Adipocyte (in vitro differentiated cells): ENCODE data around the gene CCDC177.

Source experiments
- DNase-seq: peaks from one replicate; pipeline ENCODE4 v3.0.0-alpha.2; 2015; ENCODE audit warnings: low read depth
- H3K27me3 ChIP-seq: replicated peaks from 2 replicates; pipeline ENCODE4 v1.7.0; 2013; ENCODE audit warnings: mild to moderate bottlenecking, low read length, moderate library complexity; ENCODE audit not compliant: control insufficient read depth, insufficient read depth
- H3K36me3 ChIP-seq: 2 replicates; pipeline ENCODE4 v1.7.0; 2013; ENCODE audit warnings: low read length, mild to moderate bottlenecking, moderate library complexity; ENCODE audit not compliant: control insufficient read depth, insufficient read depth, severe bottlenecking
- H3K4me1 ChIP-seq: 2 replicates; pipeline ENCODE4 v1.7.0; 2013; ENCODE audit warnings: mild to moderate bottlenecking, low read length, moderate library complexity; ENCODE audit not compliant: control insufficient read depth, insufficient read depth
- H3K4me3 ChIP-seq: 2 replicates; pipeline ENCODE4 v1.7.0; 2013; ENCODE audit warnings: mild to moderate bottlenecking, low read length, moderate library complexity
- H3K9ac ChIP-seq: 2 replicates; pipeline ENCODE4 v1.7.0; 2013; ENCODE audit warnings: mild to moderate bottlenecking, low read length, moderate library complexity
- H3K9me3 ChIP-seq: 2 replicates; pipeline ENCODE4 v1.7.0; 2013; ENCODE audit warnings: mild to moderate bottlenecking, low read length, moderate library complexity; ENCODE audit not compliant: control insufficient read depth

CCDC177 gene

DNA sequence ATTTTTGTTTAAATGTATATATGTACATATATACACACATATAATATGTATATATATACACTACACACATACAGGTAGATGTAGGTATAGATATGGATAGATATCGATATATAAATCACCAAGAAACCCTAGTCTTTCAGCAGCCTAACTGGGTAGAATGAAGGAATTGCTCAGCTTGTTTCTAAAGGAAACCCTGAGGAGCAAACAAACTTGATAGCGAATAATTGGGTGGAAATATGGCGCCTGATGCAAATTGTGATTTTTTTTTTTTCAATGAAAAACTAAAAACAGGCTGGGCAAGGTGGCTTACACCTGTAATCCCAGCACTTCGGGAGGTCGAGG, 254 bp upstream of the CCDC177 start:
- no peak for DNase-seq
- no peak overlapping the region for H3K4me3 ChIP-seq
- H3K4me1 ChIP-seq, result peaks cover 7% of the 10 kb centered on the region
- H3K36me3 ChIP-seq, result no peaks in the 10 kb centered on the region
- H3K27me3 ChIP-seq, result peaks cover 45% of the 10 kb centered on the region
- H3K9ac ChIP-seq, result no peak overlapping the region
- H3K9me3 ChIP-seq, result no peaks in the 10 kb centered on the region

DNA sequence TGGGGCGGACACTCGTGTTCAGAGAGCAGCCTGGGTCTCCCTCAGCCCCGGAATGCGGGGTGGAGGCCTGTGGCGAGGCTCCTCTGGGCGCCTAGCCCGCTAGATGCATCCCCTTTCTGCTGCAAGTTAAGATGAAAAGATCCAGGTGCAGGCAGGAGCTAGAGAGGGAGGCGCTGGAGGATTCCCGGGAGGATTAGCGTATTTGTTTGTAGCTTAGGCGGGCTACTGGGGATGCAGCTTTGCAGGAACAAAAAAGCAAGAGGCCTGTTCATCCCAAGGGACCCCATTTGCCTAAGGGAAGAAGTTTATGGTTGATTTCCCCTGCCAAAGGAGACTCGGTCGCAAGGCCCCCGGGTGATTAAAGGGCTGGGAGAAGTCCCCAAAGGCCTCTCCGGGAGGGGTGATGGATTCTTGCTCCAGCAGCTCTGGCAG, 824 bp downstream of the CCDC177 start:
- Histone ChIP-seq H3K9me3 (no peaks in the 10 kb centered on the region), H3K27me3 (peaks cover 55% of the 10 kb centered on the region), H3K9ac (no peak overlapping the region), H3K4me3 (no peak overlapping the region), H3K4me1 (no peaks in the 10 kb centered on the region), H3K36me3 (no peaks in the 10 kb centered on the region)
- DNase-seq, result no peak

DNA sequence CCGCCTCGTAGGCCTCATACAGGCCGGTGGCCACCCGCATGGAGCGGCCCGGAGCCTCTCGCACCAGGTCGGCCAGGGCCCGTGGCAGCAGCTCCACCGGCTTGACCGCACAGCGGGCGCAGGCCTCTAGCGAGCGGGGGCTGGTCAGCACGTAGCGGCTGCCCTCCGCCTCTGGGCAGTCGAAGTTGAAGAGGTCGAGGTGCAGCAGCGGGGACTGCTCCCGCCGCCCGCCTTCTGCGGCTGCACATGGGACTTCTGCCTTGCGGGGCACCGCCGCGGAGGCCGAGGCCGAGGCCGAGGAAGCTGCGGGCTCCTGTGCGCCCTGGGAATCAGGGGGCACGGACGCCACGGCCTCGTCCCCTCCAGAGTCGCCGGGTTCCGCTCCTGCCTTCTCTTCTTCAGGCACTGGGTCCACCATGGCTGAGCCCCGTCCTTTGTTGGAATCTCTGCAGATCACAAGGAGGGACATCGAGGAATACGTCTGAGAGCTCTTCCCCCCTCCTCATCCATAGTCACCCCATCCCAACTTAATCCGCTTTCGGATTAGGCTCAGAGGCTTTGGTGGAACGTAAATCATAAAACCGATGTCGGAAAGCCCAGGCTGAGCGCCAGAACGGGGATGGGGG, 1.4 kb downstream of the CCDC177 start:
- no peaks in the 10 kb centered on the region for H3K4me1 ChIP-seq
- H3K4me3 ChIP-seq, result no peak overlapping the region
- DNase-seq, result no peak
- peaks cover 61% of the 10 kb centered on the region for H3K27me3 ChIP-seq
- no peak overlapping the region for H3K9ac ChIP-seq
- no peaks in the 10 kb centered on the region for H3K36me3 ChIP-seq
- H3K9me3 ChIP-seq, result no peaks in the 10 kb centered on the region

- Histone ChIP-seq H3K9ac (no peak overlapping the region), H3K36me3 (no peaks in the 10 kb centered on the region), H3K4me3 (no peak overlapping the region), H3K4me1 (no peaks in the 10 kb centered on the region), H3K27me3 (peaks cover 66% of the 10 kb centered on the region), H3K9me3 (no peaks in the 10 kb centered on the region)
- DNase-seq, result no peak
Measured at GRCh38 chr14:69572841-69573135, 1.9 kb downstream of the CCDC177 start.

DNA sequence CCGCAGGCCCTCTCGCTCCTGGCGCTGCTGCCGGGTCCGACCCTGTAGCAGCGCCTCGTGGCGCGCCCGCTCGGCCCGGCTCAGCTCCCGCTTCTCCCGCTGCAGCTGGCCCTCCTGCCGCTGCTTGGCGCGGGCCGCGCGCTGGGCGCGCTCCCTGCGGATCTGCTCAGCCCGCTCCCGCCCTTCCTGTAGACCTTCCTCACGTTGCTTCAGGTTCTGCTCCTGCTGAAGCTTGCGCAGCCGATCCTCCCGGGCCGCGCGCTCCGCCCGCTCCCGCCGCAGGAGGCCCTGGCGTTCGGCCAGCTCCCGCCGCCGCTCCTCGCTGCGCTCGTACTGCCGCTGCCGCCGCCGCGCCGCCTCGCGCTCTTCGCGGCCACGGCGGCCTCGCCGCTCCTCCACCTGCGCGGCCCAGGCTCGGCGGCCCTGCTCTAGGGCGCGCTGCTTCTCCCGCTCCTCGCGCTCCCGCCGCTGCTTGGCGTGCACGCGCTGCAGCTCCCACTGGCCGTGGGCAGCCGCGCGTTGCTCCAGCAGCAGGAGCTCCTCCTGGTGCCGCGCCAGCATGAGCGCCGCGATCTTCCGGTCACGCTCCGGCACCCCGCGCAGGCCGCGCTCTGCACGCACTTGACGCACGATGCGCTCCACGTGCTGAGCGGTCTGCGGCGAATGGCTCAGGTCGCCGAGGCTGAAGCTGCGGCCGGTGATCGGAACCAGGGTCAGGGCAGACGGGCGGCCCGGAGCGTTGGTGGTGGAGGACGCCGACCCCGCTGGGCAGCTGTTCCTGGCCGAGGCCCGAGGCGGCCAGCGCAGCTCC, 2.4 kb downstream of the CCDC177 start:
- H3K27me3 ChIP-seq, result peaks cover 71% of the 10 kb centered on the region
- H3K36me3 ChIP-seq, result no peaks in the 10 kb centered on the region
- no peaks in the 10 kb centered on the region for H3K9me3 ChIP-seq
- DNase-seq, result no peak
- no peaks in the 10 kb centered on the region for H3K4me1 ChIP-seq
- no peak overlapping the region for H3K9ac ChIP-seq
- peak overlapping the region; percentile 66 for H3K4me3 ChIP-seq

DNA sequence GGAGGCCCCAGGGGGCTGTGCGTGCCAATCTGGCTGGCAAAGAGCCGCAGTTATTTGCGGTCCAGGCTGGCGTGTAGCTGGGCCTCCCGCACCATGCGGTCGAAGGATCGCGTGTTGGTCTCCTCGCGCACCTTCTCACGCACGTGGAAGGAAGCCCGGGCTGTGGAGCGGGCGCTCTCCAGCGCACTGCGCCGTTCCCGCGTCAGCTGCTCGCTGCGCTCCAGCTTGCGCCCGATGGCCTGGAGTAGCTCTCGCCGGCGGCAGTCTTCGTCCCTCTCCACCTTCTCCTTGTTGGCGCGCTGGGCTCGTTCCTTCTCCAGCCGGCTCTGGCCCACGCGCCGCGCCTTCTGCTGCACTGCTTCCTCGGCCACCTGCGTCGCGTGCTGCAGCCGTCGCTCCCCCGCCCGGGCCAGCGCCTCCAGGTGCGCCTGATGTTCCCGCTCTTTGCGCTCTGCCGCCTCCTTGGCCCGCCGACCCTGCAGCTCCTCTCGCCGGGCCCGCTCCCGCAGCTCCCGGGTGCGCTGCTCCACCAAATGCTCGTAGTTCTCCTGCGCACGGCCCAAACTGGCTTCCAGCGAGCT, 3.1 kb downstream of the CCDC177 start:
- Histone ChIP-seq H3K9ac (no peak overlapping the region), H3K27me3 (peaks cover 77% of the 10 kb centered on the region), H3K9me3 (no peaks in the 10 kb centered on the region), H3K4me3 (peak overlapping the region; percentile 66), H3K4me1 (no peaks in the 10 kb centered on the region), H3K36me3 (no peaks in the 10 kb centered on the region)
- no peak for DNase-seq

GRCh38 chr14:69570836-69571330, 3.8 kb downstream of the CCDC177 start:
- Histone ChIP-seq H3K9ac (no peak overlapping the region), H3K36me3 (no peaks in the 10 kb centered on the region), H3K9me3 (no peaks in the 10 kb centered on the region), H3K27me3 (peaks cover 82% of the 10 kb centered on the region), H3K4me3 (no peak overlapping the region), H3K4me1 (no peaks in the 10 kb centered on the region)
- no peak for DNase-seq

GRCh38 chr14:69569859-69570258, 4.8 kb downstream of the CCDC177 start:
- Histone ChIP-seq H3K27me3 (peaks cover 84% of the 10 kb centered on the region), H3K4me1 (no peaks in the 10 kb centered on the region), H3K9me3 (no peaks in the 10 kb centered on the region), H3K4me3 (no peak overlapping the region), H3K9ac (no peak overlapping the region), H3K36me3 (no peaks in the 10 kb centered on the region)
- no peak for DNase-seq

GRCh38 chr14:69567563-69567962, 7.1 kb downstream of the CCDC177 start:
- Histone ChIP-seq H3K4me1 (no peaks in the 10 kb centered on the region), H3K4me3 (no peak overlapping the region), H3K9ac (no peak overlapping the region), H3K36me3 (no peaks in the 10 kb centered on the region), H3K27me3 (peaks cover 87% of the 10 kb centered on the region), H3K9me3 (no peaks in the 10 kb centered on the region)
- no peak for DNase-seq

DNA sequence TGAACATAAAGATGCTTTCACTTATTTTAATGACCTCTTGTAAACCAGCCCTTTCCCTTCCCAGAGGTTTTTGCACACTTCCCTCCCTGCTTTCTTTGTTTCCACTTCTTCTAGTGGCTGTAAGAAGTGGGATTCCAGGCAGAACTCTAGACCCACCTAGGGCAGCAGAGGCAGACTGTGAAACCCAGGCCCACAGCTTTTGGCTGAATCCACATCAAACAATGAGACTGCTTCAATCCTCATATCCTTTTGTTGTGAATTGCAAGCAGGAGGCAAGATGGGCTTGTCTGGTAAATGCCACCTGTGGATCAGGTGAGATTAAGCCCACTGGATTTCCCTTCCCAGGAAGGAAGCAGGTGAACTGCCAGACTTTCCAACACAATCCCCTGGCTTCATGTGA, 12.8 kb downstream of the CCDC177 start:
- DNase-seq, result no peak
- H3K27me3 ChIP-seq, result peaks cover 83% of the 10 kb centered on the region

DNA sequence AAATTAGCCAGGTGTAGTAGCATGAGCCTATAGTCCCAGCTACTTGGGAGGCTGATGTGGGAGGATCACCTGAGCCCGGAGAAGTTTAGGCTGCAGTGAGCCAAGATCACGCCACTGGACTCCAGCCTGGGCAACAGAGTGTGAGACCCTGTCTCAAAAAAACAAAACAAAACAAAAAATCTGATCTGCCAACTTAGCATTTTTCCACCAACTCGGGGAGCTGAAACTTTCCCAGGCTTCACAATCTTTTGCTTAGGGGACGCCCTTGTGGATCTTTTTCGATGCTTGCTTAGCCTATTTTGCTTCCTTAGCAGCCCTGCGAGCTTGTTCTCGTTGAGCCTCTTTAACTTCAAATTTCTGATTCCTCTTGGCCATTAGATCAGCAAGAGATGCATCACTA, 13.8 kb downstream of the CCDC177 start:
- DNase-seq, result no peak
- no peaks in the 10 kb centered on the region for H3K9me3 ChIP-seq
- no peaks in the 10 kb centered on the region for H3K36me3 ChIP-seq
- no peaks in the 10 kb centered on the region for H3K4me1 ChIP-seq
- no peak overlapping the region for H3K4me3 ChIP-seq
- H3K27me3 ChIP-seq, result peaks cover 77% of the 10 kb centered on the region
- no peak overlapping the region for H3K9ac ChIP-seq

More for the DNA sequence above, 12.8 kb downstream of the CCDC177 start:
- H3K4me1 ChIP-seq, result no peaks in the 10 kb centered on the region
- no peak overlapping the region for H3K9ac ChIP-seq
- no peaks in the 10 kb centered on the region for H3K9me3 ChIP-seq
- H3K36me3 ChIP-seq, result no peaks in the 10 kb centered on the region
- H3K4me3 ChIP-seq, result no peak overlapping the region
